AG08395 (cell line): ENCODE data around the gene TMEM192.
"Not testable (repeated sequence)": the region's sequence is repeated elsewhere in the genome, so short reads cannot be mapped to it uniquely, and the experiment has no call there.

Experiments used
- DNase-seq: peaks from one replicate; pipeline ENCODE4 v3.0.0; 2012; ENCODE audit warnings: mixed read lengths, low spot score

Gene TMEM192

GRCh38 chr4:165092187-165092586 is 20.5 kb downstream of the TMEM192 start:
- DNase-seq = not testable (repeated sequence)

GRCh38 chr4:165088366-165088765 is 24.3 kb downstream of the TMEM192 start:
- DNase-seq = no peak

- no peak for DNase-seq
These were observed 26.7 kb downstream of the TMEM192 start for GRCh38 chr4:165085946-165086345.

- not testable (repeated sequence) for DNase-seq
These were observed 27.9 kb downstream of the TMEM192 start for GRCh38 chr4:165084787-165085186.

GRCh38 chr4:165079476-165079875 is 33.2 kb downstream of the TMEM192 start:
- no peak for DNase-seq

- DNase-seq = no peak
These were observed 35.6 kb downstream of the TMEM192 start for GRCh38 chr4:165077034-165077578.

GRCh38 chr4:165073346-165073745 is 39.3 kb downstream of the TMEM192 start:
- not testable (repeated sequence) for DNase-seq

- DNase-seq = no peak
These were observed 42.1 kb downstream of the TMEM192 start for GRCh38 chr4:165070560-165070959.

- DNase-seq = no peak
These were observed 51.7 kb downstream of the TMEM192 start for GRCh38 chr4:165060938-165061337.

GRCh38 chr4:165059386-165059785 is 53.3 kb downstream of the TMEM192 start:
- DNase-seq = no peak

GRCh38 chr4:165058666-165059065 is 54.0 kb downstream of the TMEM192 start:
- no peak for DNase-seq

GRCh38 chr4:165055601-165056000 is 57.1 kb downstream of the TMEM192 start:
- no peak for DNase-seq

GRCh38 chr4:165053645-165054044 is 59.0 kb downstream of the TMEM192 start, which contains the start of gene TRIM75:
TSS of gene TRIM75 (plus strand) at chr4:165053866. CDS start at chr4:165059148, 5,282 bp downstream.
- no peak for DNase-seq

- DNase-seq = no peak
These were observed 60.0 kb downstream of the TMEM192 start for GRCh38 chr4:165052627-165053026.

- DNase-seq = no peak
These were observed 64.5 kb downstream of the TMEM192 start for GRCh38 chr4:165048170-165048569.

- DNase-seq = no peak
These were observed 81.0 kb downstream of the TMEM192 start, which contains the start of gene TRIM60 for GRCh38 chr4:165031436-165032211. TSS of gene TRIM60 (plus strand) at chr4:165031999. CDS start at chr4:165040073, 8,074 bp downstream.

- no peak for DNase-seq
These were observed 84.8 kb downstream of the TMEM192 start for GRCh38 chr4:165027762-165028402.

GRCh38 chr4:165025782-165026181 is 86.9 kb downstream of the TMEM192 start:
- DNase-seq = not testable (repeated sequence)
